OCI-LY1 (cell line): ENCODE measurements around the gene SRR.

ENCODE experiments used
- EZH2 ChIP-seq: fragments of 200-600 bp; sonication (generic), shearing (Covaris generic); IDR thresholded peaks from 2 replicates; pipeline ENCODE4 v1.8.0; 2017; ENCODE audit warnings: borderline replicate concordance, mixed run types, mild to moderate bottlenecking, antibody characterized with exemption, low read length, moderate library complexity, mixed read lengths
- TF ChIP-seq, protein P1 (sequence below): fragments of 200-600 bp; sonication (generic), shearing (Covaris generic); IDR thresholded peaks from 2 replicates; pipeline ENCODE4 v1.5.1; 2017; ENCODE audit warnings: mild to moderate bottlenecking, antibody characterized with exemption, low read length, moderate library complexity, mixed read lengths

- TF ChIP-seq, protein P1, sequence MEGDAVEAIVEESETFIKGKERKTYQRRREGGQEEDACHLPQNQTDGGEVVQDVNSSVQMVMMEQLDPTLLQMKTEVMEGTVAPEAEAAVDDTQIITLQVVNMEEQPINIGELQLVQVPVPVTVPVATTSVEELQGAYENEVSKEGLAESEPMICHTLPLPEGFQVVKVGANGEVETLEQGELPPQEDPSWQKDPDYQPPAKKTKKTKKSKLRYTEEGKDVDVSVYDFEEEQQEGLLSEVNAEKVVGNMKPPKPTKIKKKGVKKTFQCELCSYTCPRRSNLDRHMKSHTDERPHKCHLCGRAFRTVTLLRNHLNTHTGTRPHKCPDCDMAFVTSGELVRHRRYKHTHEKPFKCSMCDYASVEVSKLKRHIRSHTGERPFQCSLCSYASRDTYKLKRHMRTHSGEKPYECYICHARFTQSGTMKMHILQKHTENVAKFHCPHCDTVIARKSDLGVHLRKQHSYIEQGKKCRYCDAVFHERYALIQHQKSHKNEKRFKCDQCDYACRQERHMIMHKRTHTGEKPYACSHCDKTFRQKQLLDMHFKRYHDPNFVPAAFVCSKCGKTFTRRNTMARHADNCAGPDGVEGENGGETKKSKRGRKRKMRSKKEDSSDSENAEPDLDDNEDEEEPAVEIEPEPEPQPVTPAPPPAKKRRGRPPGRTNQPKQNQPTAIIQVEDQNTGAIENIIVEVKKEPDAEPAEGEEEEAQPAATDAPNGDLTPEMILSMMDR, result no peak
- TF ChIP-seq EZH2, result no peak
These were observed 4.0 kb upstream of the SRR start for GRCh38 chr17:2299756-2300155.
